GM13976 (cell line): ENCODE results near the gene CTSW.

ENCODE experiments used
- DNase-seq: peaks from one replicate; pipeline ENCODE4 v3.0.0; 2012; ENCODE audit warnings: low spot score
- in situ Hi-C: fragments of 300-500 bp; cut with MboI; formaldehyde crosslinking; loops from one replicate; pipeline ENCODE4 v1.12.0; 2022; ENCODE audit warnings: low sequenced_read_pairs, mixed read lengths, inconsistent platforms; ENCODE audit not compliant: unreplicated experiment
- TF ChIP-seq, protein P1 (sequence below): IDR thresholded peaks from 2 replicates; pipeline ENCODE4 v1.5.1; 2012; ENCODE audit warnings: borderline replicate concordance, mild to moderate bottlenecking; ENCODE audit not compliant: insufficient read depth; ENCODE audit errors: extremely low read depth, missing control alignments, control extremely low read depth

CTSW gene

DNA sequence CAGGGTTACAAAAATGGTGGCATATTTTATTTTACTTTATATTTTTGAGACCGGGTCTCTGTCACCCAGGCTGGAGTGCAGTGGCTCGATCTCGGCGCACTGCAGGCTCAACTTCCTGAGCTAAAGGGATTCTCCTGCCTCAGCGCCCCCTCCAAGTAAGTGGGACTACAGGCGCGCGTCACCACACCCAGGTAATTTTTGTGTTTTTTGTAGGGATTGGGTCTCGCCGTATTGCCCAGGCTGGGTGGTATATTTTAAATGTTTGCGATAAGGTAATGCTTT, 21.2 kb downstream of the CTSW start:
- TF ChIP-seq, protein P1, sequence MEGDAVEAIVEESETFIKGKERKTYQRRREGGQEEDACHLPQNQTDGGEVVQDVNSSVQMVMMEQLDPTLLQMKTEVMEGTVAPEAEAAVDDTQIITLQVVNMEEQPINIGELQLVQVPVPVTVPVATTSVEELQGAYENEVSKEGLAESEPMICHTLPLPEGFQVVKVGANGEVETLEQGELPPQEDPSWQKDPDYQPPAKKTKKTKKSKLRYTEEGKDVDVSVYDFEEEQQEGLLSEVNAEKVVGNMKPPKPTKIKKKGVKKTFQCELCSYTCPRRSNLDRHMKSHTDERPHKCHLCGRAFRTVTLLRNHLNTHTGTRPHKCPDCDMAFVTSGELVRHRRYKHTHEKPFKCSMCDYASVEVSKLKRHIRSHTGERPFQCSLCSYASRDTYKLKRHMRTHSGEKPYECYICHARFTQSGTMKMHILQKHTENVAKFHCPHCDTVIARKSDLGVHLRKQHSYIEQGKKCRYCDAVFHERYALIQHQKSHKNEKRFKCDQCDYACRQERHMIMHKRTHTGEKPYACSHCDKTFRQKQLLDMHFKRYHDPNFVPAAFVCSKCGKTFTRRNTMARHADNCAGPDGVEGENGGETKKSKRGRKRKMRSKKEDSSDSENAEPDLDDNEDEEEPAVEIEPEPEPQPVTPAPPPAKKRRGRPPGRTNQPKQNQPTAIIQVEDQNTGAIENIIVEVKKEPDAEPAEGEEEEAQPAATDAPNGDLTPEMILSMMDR: no peak
- DNase-seq: no peak
- in situ Hi-C loops: no loop called here

DNA sequence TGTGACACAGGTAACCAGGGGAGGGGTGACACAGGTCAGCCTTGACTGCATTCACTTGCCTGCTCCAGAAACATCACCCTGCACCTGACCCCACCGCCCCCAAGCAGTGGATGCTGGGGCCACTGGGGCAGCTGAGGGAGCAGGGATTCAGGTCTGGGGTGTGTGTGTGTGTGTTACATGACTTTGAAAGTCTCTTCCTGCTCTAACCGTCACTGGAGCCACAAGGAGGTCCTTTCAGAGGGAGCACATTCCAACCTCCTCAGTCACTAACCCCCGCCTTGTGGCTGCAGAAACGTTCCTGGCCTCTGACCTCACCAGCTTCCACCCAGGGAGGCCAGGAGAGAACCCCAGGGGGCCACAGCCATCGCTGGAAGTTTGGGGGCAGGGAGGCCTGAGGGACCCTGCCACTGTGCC, 23.4 kb downstream of the CTSW start:
- no peak for DNase-seq
- in situ Hi-C loops: no loop called here
- TF ChIP-seq, protein P1: no peak

DNA sequence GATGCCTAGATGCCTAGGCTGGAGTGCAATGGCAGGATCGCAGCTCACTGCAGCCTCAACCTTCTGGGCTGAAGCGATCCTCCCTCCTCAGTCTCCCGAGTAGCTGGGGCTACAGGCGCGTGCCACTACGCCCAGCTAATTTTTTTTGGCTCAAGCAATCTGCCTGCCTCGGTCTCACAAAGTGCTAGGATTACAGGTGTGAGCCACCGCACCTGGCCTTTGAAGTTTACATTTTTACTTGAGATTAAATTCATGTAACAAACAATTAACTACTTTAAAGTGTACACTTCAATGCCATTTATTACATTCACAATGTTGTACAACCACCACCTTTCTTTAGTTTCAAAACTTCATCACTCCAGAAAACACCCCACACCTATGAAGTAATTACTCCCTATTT, 24.1 kb downstream of the CTSW start:
- TF ChIP-seq, protein P1: no peak
- in situ Hi-C loops: no loop called here
- no peak for DNase-seq

DNA sequence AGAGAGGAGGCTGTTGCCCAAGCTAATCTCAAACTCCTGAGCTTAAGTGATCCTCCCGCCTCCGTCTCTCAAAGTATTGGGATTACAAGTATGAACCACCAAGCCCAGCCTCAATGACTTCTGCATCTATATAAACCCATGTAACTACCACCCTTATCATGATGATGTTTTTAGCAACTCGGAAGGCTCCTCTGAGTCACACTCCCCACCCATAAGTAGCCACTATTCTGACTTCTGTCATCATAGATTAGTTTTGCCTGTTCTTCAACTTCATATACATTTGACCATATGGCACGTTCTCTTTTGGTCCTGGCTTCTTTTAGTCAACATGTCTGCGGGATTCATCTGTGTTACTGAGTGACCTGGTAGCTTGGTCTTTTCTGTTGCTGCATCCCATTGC, 27.0 kb downstream of the CTSW start:
- no peak for DNase-seq
- TF ChIP-seq, protein P1: no peak
- in situ Hi-C loops: no loop called here

DNA sequence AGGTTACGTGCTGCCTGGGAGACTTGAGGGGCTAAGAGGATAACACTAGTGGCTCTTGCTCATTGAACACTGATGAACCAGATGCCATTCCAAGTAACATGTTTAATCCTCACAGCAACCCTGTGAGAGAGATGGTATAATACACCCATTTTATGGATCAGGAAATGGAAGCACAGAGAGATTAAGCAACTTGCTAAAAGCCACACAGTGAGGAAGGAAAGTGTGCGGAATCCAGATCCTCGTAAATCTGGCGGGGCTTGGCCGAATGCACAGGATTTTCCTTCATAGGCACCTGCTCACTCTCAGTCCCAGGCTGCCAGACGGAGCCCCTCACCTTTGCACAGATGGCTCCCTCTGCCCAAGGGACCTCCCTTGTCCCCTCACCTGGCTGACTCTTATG, 28.2 kb downstream of the CTSW start:
- TF ChIP-seq, protein P1: no peak
- in situ Hi-C loops: no loop called here
- no peak for DNase-seq

DNA sequence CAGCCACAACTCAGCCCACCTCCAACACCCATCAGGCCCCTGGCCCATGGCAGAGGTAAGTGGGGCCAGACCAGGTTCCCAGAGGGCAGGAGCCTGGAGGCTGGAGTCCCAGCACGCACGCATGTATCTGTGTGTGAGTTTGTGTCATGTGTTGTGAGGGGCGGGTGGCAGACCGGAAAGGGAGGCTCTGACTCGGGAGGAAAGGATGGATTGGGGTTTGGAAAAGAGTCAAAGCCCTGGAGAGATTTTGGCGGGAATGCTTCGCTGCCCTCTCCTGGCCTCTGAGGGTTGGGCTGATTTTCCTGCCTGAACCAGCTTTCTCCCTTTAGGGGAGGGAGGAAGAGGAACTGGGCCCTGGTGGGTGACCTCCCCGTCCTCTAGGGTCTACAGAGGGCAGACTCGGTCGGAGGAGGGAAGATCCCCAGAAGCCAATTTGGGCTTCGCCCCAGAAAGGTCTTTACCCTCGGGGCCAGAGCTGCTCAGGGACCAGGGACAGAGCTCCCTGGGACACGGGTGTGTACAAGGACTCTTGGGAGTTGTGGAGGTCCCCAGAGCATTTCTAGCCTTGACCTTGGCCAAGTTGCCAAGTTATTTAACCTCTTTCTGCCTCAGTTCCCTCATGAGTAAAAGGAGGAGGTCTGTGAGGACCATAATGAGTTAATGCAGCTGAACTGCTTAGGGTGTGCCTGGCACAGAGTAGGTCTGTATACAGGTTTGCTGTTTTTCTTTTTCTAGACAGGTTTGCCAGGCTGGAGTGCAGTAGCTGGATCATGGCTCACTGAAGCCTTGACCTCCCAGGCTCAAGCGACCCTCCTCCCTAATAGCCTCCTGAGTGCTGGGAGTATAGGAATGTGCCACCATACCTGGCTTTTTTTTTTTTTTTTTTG, 32.3 kb downstream of the CTSW start:
- in situ Hi-C loops: no loop called here
- TF ChIP-seq, protein P1: no peak
- DNase-seq: no peak
